HG02759 (cell line): Measurements from ENCODE around the gene TRIM63.
"Not testable (repeated sequence)": the region's sequence is repeated elsewhere in the genome, so short reads cannot be mapped to it uniquely, and the experiment has no call there.

Experiments used
- ATAC-seq: cut with Tn5 transposase; IDR thresholded peaks from one replicate; pipeline ENCODE4 v1.9.1; 2021; ENCODE audit warnings: mild to moderate bottlenecking, moderate library complexity; ENCODE audit not compliant: unreplicated experiment

TRIM63 gene

DNA sequence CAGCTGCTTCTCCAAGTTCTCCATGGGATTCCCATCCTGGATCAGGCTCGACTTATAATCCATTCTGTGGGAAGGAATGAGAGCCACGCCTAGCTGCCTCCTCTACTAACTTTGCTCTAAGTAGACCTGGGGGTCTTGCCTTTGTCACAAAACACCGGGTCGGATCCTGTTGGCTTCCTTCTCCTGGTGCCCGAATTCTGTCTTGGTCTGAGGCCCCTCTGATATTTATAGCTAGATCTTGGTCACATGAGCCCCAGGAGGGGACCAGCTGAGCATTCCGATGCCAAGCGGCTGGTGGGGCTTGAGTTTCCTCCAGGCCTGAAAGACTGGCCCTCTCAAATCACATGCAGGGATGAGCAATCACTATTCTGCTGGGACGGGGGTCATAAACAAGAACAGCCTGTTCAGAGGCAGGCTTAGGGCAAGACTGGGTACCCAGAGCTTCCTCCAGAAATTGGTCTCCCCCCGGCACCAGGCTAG lies at the start of gene TRIM63:
TSS of gene TRIM63 (minus strand) at position 199 of the 480 bp plus-strand sequence. CDS start at position 63, 136 bp downstream.
- ATAC-seq: no peak

GRCh38 chr1:26114165-26114927 lies 46.9 kb upstream of the TRIM63 start:
- no peak for ATAC-seq

- peak; percentile 2 for ATAC-seq
These were observed 45.0 kb upstream of the TRIM63 start for GRCh38 chr1:26112407-26112775.

GRCh38 chr1:26111530-26112406 lies 44.3 kb upstream of the TRIM63 start, which contains the start of gene PDIK1L:
PDIK1L (plus strand) TSS chr1:26111824; CDS start chr1:26114309, 2,485 bp downstream.
- ATAC-seq: peak; percentile 76

- peak; percentile 42 for ATAC-seq
These were observed 43.5 kb upstream of the TRIM63 start for GRCh38 chr1:26110731-26111529.

GRCh38 chr1:26109229-26110164 lies 42.1 kb upstream of the TRIM63 start:
- ATAC-seq: no peak

DNA sequence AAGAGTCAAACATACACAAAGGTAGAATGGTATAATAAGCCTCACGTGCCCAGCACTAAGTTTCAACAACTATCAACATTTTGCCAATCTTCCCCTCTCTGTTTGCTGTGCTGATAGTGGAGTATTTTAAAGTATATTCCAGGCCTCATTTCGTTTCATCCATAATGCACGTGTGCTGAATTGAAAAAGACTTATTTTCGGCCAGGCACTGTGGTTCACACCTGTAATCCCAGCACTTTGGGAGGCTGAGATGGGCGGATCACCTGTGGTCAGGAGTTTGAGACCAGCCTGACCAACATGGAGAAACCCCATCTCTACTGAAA lies 37.8 kb upstream of the TRIM63 start:
- not testable (repeated sequence) for ATAC-seq

DNA sequence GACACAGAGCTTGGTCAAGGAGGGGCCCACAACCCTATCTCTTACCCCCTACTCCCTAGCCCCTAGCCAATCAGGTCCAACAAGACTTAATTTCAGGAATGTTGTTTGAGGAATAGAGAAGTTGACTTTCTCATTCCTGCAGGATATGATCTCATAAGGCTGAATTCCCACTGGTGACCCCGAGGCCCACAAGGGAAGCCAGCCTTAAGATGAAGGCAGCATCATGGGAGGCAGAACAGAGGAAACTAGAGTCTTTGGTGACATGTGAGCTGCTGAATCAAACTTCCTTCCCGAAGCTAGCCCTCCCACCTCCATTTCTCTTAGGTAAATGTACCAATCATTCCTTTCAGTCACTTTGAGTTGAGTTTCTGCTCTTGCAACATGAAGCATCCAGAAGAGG lies 35.1 kb upstream of the TRIM63 start:
- no peak for ATAC-seq

DNA sequence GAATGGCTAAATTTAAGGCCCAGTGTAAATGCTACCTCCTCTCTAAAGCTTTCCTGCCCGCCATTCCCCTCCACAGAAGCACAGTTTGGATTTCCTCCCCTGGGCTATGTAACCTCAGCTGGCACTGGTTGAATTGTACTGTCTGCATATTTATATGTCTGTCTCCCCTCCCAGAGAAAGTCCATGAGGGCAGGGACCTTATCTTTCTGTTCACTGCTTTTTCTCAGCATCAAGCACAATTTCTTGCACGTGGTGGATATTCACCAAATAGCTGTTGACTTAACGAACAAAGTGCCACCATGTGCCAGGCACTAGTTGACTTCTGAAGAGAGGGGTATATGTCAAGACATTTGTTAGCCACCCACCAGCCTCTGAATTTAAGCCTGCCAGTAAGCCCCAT lies 34.7 kb upstream of the TRIM63 start:
- ATAC-seq: no peak

DNA sequence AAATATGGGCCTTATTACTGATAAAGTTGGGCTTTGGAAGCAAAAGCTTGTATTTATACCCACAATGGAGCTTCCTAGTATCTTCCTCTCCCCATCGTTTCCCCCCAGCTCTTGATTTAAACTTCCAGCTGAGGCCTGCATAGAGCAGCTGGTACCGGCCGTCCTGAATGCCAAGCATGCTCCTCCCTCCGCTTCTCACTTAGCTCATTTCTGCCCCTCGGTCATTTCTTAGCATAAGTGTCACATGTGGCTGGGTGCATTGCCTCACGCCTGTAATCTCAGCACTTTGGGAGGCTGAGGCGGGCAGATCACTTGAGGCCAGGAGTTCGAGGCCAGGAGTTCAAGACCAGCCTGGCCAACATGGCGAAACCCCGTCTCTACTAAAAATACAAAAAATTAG lies 32.8 kb upstream of the TRIM63 start:
- not testable (repeated sequence) for ATAC-seq

DNA sequence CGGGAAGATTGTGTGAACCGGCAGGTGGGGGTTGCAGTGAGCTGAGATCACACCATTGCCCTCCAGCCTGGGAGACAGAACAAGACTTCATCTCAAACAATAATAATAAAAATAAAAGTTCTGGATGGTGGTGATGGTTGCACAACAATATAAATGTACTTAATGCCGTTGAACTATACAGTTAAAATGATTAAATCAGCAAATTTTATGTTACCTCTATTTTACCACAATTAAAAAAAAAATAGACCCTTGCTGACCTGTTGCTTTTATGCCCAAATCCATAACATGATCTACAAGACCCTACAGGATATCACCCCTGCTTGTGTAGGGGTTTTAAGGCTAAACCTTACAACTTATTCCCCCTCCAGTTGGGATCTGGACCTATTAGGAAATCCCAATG lies 32.4 kb upstream of the TRIM63 start:
- no peak for ATAC-seq

- ATAC-seq: no peak
These were observed 31.2 kb upstream of the TRIM63 start for GRCh38 chr1:26098602-26099001.

GRCh38 chr1:26097696-26098095 lies 30.3 kb upstream of the TRIM63 start:
- no peak for ATAC-seq

GRCh38 chr1:26096471-26096870 lies 29.0 kb upstream of the TRIM63 start:
- no peak for ATAC-seq

- no peak for ATAC-seq
These were observed 27.4 kb upstream of the TRIM63 start for GRCh38 chr1:26094677-26095383.

DNA sequence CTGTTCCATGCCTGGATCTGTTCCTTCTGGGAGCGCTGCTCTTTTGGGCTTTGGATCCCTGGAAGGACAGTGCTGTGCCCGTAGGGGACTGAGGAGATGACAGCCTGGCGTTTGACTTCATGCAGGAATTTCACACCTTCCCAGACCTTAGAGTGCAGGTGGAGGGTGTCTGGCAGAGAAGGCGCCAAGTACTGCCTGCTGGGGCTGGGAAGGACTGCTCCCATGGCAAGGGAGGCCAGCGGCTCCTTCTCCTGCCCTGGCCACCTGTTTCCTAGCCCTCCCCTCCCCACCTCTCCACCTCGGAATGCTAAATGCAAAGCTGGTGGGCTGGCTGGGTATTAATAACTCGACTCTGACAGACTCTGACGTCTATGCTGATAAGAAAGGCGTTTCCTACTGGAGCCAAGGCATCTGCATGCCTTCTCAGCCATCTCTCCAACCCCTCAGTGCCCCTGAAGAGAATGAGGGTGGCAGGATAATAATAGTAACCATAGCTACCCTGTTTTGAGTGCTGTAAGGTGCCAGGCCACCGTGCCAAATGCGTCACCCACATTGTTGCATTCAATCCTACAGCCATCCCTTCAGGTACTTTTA lies 26.7 kb upstream of the TRIM63 start:
- no peak for ATAC-seq

DNA sequence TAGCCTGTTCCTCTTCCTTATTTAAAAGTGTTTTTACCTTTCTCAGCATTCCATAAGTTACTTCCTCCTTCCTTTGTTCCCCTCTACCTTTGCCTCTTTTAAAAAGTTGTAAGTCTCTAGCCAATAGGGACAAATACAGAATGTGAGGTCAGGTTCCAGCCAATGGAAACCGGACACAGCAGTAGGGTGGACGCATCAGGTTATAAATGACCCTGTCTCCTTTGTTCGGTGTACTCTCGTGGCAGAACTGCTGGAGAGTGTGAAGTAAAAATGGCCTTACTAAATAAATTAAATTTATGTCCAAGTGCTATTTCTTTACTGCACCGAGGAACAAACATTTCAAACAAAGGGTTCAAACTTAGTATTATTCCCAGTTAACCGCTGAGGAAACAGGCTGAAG lies 26.1 kb upstream of the TRIM63 start:
- ATAC-seq: not testable (repeated sequence)

DNA sequence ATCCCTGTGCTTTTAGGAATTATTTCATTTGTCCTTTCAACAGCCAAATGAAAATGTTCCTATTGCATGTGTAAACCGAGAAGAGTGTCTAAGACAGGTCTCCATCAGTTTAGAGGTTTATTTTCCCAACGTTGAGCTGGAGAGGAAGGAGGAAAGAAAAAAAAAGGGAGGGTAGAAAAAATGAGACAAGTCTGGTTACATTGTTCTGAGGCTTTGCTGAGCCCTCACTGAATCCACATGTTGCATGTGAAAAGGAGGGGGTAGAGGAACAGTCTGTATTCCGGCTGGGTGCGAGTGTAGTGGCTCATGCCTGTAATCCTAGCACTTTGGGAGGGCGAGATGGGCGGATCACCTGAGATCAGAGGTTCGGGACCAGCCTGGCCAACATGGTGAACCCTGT lies 25.0 kb upstream of the TRIM63 start:
- no peak for ATAC-seq

DNA sequence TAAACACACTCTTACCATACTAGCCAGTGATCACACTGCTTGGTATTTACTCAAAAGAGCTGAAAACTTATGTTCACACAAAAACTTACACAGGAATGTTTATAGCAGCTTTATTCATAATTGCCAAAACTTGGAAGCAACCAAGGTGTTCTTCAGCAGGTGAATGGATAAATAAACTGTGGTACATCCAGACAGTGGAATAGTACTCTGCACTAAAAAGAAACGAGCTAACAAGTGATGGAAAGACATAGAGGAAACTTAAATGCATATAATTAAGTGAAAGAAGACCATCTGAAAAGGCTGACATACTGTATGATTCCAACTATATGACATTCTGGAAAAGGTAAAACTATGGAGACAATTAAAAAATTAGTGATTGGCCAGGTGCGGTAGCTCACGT lies 23.5 kb upstream of the TRIM63 start:
- no peak for ATAC-seq
